Liver (tissue), 9 donors: ENCODE results near the gene AMDHD1. TPM values are rescaled to one million over a fixed set of nuclear protein-coding genes. Genes with fewer than 3 reads are reported as not detected.

Experiments used
- DNase-seq: peaks from one replicate; pipeline ENCODE4 v3.0.0-alpha.2; 2017; ENCODE audit warnings: low spot score
- H3K27ac ChIP-seq, 2 donors: one replicate each; pipeline ENCODE4 v1.7.0; 2013; ENCODE audit warnings: inconsistent platforms in 2 of 2, low read length in 2 of 2, control low read depth in 1 of 2, low read depth in 1 of 2, mild to moderate bottlenecking in 1 of 2
- H3K27me3 ChIP-seq, 4 donors: one replicate each; pipeline versions ENCODE4 v1.6.1 to v1.7.0; 2013; ENCODE audit warnings: low read length in 3 of 4, inconsistent platforms in 1 of 4, mild to moderate bottlenecking in 1 of 4, moderate library complexity in 1 of 4; ENCODE audit not compliant: control insufficient read depth in 4 of 4, insufficient read depth in 4 of 4
- H3K36me3 ChIP-seq, 4 donors: one replicate each; pipeline versions ENCODE4 v1.6.1 to v1.7.0; 2013; ENCODE audit warnings: low read length in 3 of 4, mild to moderate bottlenecking in 3 of 4, low read depth in 1 of 4, moderate library complexity in 1 of 4; ENCODE audit not compliant: control insufficient read depth in 4 of 4, insufficient read depth in 3 of 4
- H3K4me1 ChIP-seq, 4 donors: one replicate each; pipeline versions ENCODE4 v1.6.1 to v1.7.0; 2013; ENCODE audit warnings: low read length in 3 of 4, mild to moderate bottlenecking in 3 of 4, moderate library complexity in 1 of 4; ENCODE audit not compliant: control insufficient read depth in 4 of 4, insufficient read depth in 4 of 4
- H3K4me3 ChIP-seq, 3 donors: one replicate each; pipeline versions ENCODE4 v1.6.1 to v1.7.0; 2013; ENCODE audit warnings: low read length in 3 of 3, control low read depth in 1 of 3, low read depth in 1 of 3, mild to moderate bottlenecking in 1 of 3
- H3K9ac ChIP-seq, 2 donors: one replicate each; pipeline ENCODE4 v1.7.0; 2013; ENCODE audit warnings: low read length in 2 of 2, mild to moderate bottlenecking in 2 of 2, moderate library complexity in 2 of 2, control low read depth in 1 of 2, low read depth in 1 of 2
- H3K9me3 ChIP-seq, 4 donors: one replicate each; pipeline versions ENCODE4 v1.6.1 to v1.7.0; 2013; ENCODE audit warnings: low read length in 3 of 4; ENCODE audit not compliant: control insufficient read depth in 4 of 4
- EGR1 ChIP-seq, 2 donors: IDR thresholded peaks; 2 replicates each; pipeline ENCODE4 v1.6.1; 2016 to 2018; ENCODE audit warnings: antibody characterized with exemption in 2 of 2, low read depth in 2 of 2
- FOXA1 ChIP-seq: IDR thresholded peaks from 2 replicates; pipeline ENCODE4 v1.6.1; 2016; ENCODE audit warnings: antibody characterized with exemption
- FOXA2 ChIP-seq: IDR thresholded peaks from 2 replicates; pipeline ENCODE4 v1.6.1; 2016; ENCODE audit warnings: antibody characterized with exemption
- GABPA ChIP-seq, 2 donors: IDR thresholded peaks in 1 of 2; conservative IDR thresholded peaks in 1 of 2; 2 replicates each; pipeline ENCODE4 v1.6.1; 2016; ENCODE audit warnings: antibody characterized with exemption in 2 of 2, mild to moderate bottlenecking in 1 of 2, moderate library complexity in 1 of 2
- HNF4A ChIP-seq, 2 donors: conservative IDR thresholded peaks; 2 replicates each; pipeline ENCODE4 v1.6.1; 2016; ENCODE audit warnings: antibody characterized with exemption in 2 of 2, mild to moderate bottlenecking in 2 of 2
- JUND ChIP-seq, 2 donors: IDR thresholded peaks; 2 replicates each; pipeline ENCODE4 v1.6.1; 2016; ENCODE audit warnings: antibody characterized with exemption in 2 of 2
- NR2F2 ChIP-seq: IDR thresholded peaks from 2 replicates; pipeline ENCODE4 v1.6.1; 2016; ENCODE audit warnings: antibody characterized with exemption
- RXRA ChIP-seq, 2 donors: IDR thresholded peaks; 2 replicates each; pipeline ENCODE4 v1.6.1; 2017 to 2018; ENCODE audit warnings: antibody characterized with exemption in 2 of 2, mild to moderate bottlenecking in 1 of 2
- SP1 ChIP-seq: IDR thresholded peaks from 2 replicates; pipeline ENCODE4 v1.6.1; 2018; ENCODE audit warnings: antibody characterized with exemption, mild to moderate bottlenecking
- YY1 ChIP-seq: IDR thresholded peaks from 2 replicates; pipeline ENCODE4 v1.6.1; 2016; ENCODE audit warnings: antibody characterized with exemption, mild to moderate bottlenecking
- ZBTB33 ChIP-seq: IDR thresholded peaks from 2 replicates; pipeline ENCODE4 v1.6.1; 2016; ENCODE audit warnings: antibody characterized with exemption
- WGBS: extraction: QIAGEN DNeasy Blood & Tissue Kit; methylation state at CpG from one replicate; pipeline ENCODE4 v1.1.7; 2013; 5-methylcytosine and 5-hydroxymethylcytosine counted together
- polyA plus RNA-seq, 2 donors: library from polyadenylated mRNA; stranded (reverse) in 1 of 2; unstranded in 1 of 2; fragments of 200-250 nt in 1 of 2; fragments of >200 nt in 1 of 2; fragmentation: Nextera tagmentation in 1 of 2; extraction: Ambion mirVana in 1 of 2; gene quantifications; one replicate each; pipeline versions ENCODE4 v1.2.1 to v1.2.3, GENCODE V29; 2013 to 2015
- total RNA-seq, 2 donors: library from RNA; depleted of rRNA; stranded (reverse); fragments of >200 nt; gene quantifications; one replicate each; pipeline ENCODE4 v1.2.3, GENCODE V29; 2014
- TF ChIP-seq, protein P1 (sequence below): IDR thresholded peaks from 2 replicates; pipeline ENCODE4 v1.6.1; 2016; ENCODE audit warnings: antibody characterized with exemption
- TF ChIP-seq, protein P2 (sequence below): fragments of 150-350 bp; IDR thresholded peaks from 2 replicates; pipeline ENCODE4 v1.5.1; 2017; ENCODE audit warnings: improper control_type of control experiment, low read depth, low read length; ENCODE audit not compliant: missing input control
- TF ChIP-seq, protein P3 (sequence below): IDR thresholded peaks from 2 replicates; pipeline ENCODE4 v1.6.1; 2016; ENCODE audit warnings: antibody characterized with exemption, mild to moderate bottlenecking
- TF ChIP-seq, protein P4 (sequence below): IDR thresholded peaks from 2 replicates; pipeline ENCODE4 v1.6.1; 2016; ENCODE audit warnings: antibody characterized with exemption
- donor health status: healthy.
- donor health status: healthy.
- donor health status: healthy.
- donor health status: healthy.
- donor health status: healthy.

AMDHD1 gene
- total and polyA plus RNA-seq, 4 donors = 50.3 to 124 (median 80.7) TPM

GRCh38 chr12:95949477-95950206, 6.5 kb downstream of the AMDHD1 start:
- H3K27me3 ChIP-seq = no peaks in the 10 kb centered on the region
- H3K9me3 ChIP-seq = no peaks in the 10 kb centered on the region
- peaks cover 0 to 11% (median 9%) of the 10 kb centered on the region in 4 donors for H3K36me3 ChIP-seq
- no peak for DNase-seq
- TF ChIP-seq HNF4A (conservative IDR thresholded peaks at IDR 0.05) (no peak), FOXA2 (no peak), RXRA (IDR thresholded peaks at IDR 0.05) (no peak), ZBTB33 (no peak), GABPA (IDR thresholded peaks at IDR 0.05 in 1 of 2, conservative IDR thresholded peaks at IDR 0.05 in 1 of 2) (no peak), SP1 (no peak), NR2F2 (no peak), YY1 (no peak)
- TF ChIP-seq, protein P1, sequence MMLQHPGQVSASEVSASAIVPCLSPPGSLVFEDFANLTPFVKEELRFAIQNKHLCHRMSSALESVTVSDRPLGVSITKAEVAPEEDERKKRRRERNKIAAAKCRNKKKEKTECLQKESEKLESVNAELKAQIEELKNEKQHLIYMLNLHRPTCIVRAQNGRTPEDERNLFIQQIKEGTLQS = no peak
- TF ChIP-seq, protein P2, sequence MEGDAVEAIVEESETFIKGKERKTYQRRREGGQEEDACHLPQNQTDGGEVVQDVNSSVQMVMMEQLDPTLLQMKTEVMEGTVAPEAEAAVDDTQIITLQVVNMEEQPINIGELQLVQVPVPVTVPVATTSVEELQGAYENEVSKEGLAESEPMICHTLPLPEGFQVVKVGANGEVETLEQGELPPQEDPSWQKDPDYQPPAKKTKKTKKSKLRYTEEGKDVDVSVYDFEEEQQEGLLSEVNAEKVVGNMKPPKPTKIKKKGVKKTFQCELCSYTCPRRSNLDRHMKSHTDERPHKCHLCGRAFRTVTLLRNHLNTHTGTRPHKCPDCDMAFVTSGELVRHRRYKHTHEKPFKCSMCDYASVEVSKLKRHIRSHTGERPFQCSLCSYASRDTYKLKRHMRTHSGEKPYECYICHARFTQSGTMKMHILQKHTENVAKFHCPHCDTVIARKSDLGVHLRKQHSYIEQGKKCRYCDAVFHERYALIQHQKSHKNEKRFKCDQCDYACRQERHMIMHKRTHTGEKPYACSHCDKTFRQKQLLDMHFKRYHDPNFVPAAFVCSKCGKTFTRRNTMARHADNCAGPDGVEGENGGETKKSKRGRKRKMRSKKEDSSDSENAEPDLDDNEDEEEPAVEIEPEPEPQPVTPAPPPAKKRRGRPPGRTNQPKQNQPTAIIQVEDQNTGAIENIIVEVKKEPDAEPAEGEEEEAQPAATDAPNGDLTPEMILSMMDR = no peak
- peaks cover 0 to 7% (median 2%) of the 10 kb centered on the region in 4 donors for H3K4me1 ChIP-seq
- no peak overlapping the region for H3K9ac ChIP-seq
- WGBS = 81% methylated on average over 4 of the region's 4 CpGs
- no peak overlapping the region for H3K4me3 ChIP-seq
- H3K27ac ChIP-seq = no peak overlapping the region

- Histone ChIP-seq H3K36me3 (peaks cover under 1 to 25% (median 19%) of the 10 kb centered on the region in 4 donors), H3K9ac (no peak overlapping the region), H3K4me3 (no peak overlapping the region), H3K9me3 (no peaks in the 10 kb centered on the region), H3K4me1 (no peaks in the 10 kb centered on the region), H3K27me3 (no peaks in the 10 kb centered on the region), H3K27ac (no peak overlapping the region)
- no peak for DNase-seq
- TF ChIP-seq GABPA (IDR thresholded peaks at IDR 0.05 in 1 of 2, conservative IDR thresholded peaks at IDR 0.05 in 1 of 2) (no peak), RXRA (IDR thresholded peaks at IDR 0.05) (no peak), ZBTB33 (no peak), FOXA1 (no peak), JUND (IDR thresholded peaks at IDR 0.05) (no peak), EGR1 (IDR thresholded peaks at IDR 0.05; ENCODE audit: low read depth in 2 of 2) (no peak), FOXA2 (no peak), SP1 (no peak)
- TF ChIP-seq, protein P3, sequence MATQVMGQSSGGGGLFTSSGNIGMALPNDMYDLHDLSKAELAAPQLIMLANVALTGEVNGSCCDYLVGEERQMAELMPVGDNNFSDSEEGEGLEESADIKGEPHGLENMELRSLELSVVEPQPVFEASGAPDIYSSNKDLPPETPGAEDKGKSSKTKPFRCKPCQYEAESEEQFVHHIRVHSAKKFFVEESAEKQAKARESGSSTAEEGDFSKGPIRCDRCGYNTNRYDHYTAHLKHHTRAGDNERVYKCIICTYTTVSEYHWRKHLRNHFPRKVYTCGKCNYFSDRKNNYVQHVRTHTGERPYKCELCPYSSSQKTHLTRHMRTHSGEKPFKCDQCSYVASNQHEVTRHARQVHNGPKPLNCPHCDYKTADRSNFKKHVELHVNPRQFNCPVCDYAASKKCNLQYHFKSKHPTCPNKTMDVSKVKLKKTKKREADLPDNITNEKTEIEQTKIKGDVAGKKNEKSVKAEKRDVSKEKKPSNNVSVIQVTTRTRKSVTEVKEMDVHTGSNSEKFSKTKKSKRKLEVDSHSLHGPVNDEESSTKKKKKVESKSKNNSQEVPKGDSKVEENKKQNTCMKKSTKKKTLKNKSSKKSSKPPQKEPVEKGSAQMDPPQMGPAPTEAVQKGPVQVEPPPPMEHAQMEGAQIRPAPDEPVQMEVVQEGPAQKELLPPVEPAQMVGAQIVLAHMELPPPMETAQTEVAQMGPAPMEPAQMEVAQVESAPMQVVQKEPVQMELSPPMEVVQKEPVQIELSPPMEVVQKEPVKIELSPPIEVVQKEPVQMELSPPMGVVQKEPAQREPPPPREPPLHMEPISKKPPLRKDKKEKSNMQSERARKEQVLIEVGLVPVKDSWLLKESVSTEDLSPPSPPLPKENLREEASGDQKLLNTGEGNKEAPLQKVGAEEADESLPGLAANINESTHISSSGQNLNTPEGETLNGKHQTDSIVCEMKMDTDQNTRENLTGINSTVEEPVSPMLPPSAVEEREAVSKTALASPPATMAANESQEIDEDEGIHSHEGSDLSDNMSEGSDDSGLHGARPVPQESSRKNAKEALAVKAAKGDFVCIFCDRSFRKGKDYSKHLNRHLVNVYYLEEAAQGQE = no peak
- TF ChIP-seq, protein P4, sequence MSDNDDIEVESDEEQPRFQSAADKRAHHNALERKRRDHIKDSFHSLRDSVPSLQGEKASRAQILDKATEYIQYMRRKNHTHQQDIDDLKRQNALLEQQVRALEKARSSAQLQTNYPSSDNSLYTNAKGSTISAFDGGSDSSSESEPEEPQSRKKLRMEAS = no peak
- TF ChIP-seq, protein P1 = no peak
Observed at GRCh38 chr12:95951515-95951914, 8.4 kb downstream of the AMDHD1 start.
